Epidermal melanocyte (primary cell): ENCODE measurements around the gene TGFBR1.

Source experiments
- DNase-seq: peaks from one replicate; pipeline ENCODE4 v3.0.0; 2011; ENCODE audit warnings: low spot score; ENCODE audit not compliant: insufficient read length

Gene TGFBR1

GRCh38 chr9:99135456-99135855, 30.5 kb downstream of the TGFBR1 start:
- DNase-seq: no peak

GRCh38 chr9:99137225-99137624, 32.3 kb downstream of the TGFBR1 start:
- no peak for DNase-seq

GRCh38 chr9:99137891-99138290, 33.0 kb downstream of the TGFBR1 start:
- no peak for DNase-seq

GRCh38 chr9:99138424-99139284, 33.7 kb downstream of the TGFBR1 start:
- DNase-seq: peak; percentile 53

GRCh38 chr9:99139868-99140267, 35.0 kb downstream of the TGFBR1 start:
- DNase-seq: no peak

- peak; percentile 44 for DNase-seq
These were observed 35.9 kb downstream of the TGFBR1 start for GRCh38 chr9:99140685-99141314.

- no peak for DNase-seq
These were observed 36.9 kb downstream of the TGFBR1 start for GRCh38 chr9:99141849-99142248.

GRCh38 chr9:99142275-99142674, 37.4 kb downstream of the TGFBR1 start:
- no peak for DNase-seq

- no peak for DNase-seq
These were observed 38.7 kb downstream of the TGFBR1 start for GRCh38 chr9:99143655-99144054.

- DNase-seq: no peak
These were observed 40.1 kb downstream of the TGFBR1 start for GRCh38 chr9:99144966-99145365.

GRCh38 chr9:99146574-99146973, 41.7 kb downstream of the TGFBR1 start:
- no peak for DNase-seq

GRCh38 chr9:99147177-99147576, 42.3 kb downstream of the TGFBR1 start:
- no peak for DNase-seq

GRCh38 chr9:99150451-99151171, 45.7 kb downstream of the TGFBR1 start:
- no peak for DNase-seq

- no peak for DNase-seq
These were observed 49.4 kb downstream of the TGFBR1 start for GRCh38 chr9:99154356-99154755.

GRCh38 chr9:99155736-99156135, 50.8 kb downstream of the TGFBR1 start:
- DNase-seq: no peak

- DNase-seq: no peak
These were observed 53.7 kb downstream of the TGFBR1 start for GRCh38 chr9:99158629-99159028.

GRCh38 chr9:99160173-99160572, 55.3 kb downstream of the TGFBR1 start:
- no peak for DNase-seq

GRCh38 chr9:99162759-99163364, 57.9 kb downstream of the TGFBR1 start:
- peak; percentile 51 for DNase-seq

- no peak for DNase-seq
These were observed 61.2 kb downstream of the TGFBR1 start for GRCh38 chr9:99166149-99166548.

GRCh38 chr9:99167119-99167518, 62.2 kb downstream of the TGFBR1 start:
- DNase-seq: no peak

GRCh38 chr9:99167694-99168093, 62.8 kb downstream of the TGFBR1 start:
- DNase-seq: no peak

GRCh38 chr9:99169086-99169485, 64.2 kb downstream of the TGFBR1 start:
- DNase-seq: no peak
